ENCODE results near the gene LEKR1. TPM values are rescaled to one million over a fixed set of nuclear protein-coding genes. Genes with fewer than 3 reads are reported as not detected.

The LEKR1 gene
- total RNA-seq, 1 donor from 2014 or later: not detected

- DNase-seq (ENCODE audit: extremely low read depth, low read depth, low spot score): no peak
These were observed 220.4 kb downstream of the LEKR1 start for GRCh38 chr3:157046520-157046919.

DNA sequence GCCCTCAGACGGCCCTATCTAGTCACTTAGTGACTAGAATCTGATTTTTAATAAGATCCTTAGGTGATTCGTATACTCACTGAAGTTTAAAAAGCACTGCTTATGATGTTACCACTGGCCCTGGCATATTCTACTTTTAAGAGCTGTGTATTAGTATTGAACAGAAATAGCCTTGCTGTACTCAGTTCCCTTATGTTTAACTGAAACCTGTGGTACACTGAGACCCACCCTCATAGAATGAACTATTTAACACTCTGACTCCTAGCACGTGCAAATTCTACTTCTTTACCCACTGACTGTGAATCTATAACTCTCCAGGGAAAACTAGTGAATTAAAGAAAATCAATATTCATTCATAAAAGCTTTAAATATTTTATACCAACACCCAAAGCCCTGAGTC, 224.9 kb downstream of the LEKR1 start:
- DNase-seq (ENCODE audit: extremely low read depth, low read depth, low spot score): no peak

- DNase-seq (ENCODE audit: extremely low read depth, low read depth, low spot score): no peak
These were observed 225.4 kb downstream of the LEKR1 start for GRCh38 chr3:157051591-157051990.

DNA sequence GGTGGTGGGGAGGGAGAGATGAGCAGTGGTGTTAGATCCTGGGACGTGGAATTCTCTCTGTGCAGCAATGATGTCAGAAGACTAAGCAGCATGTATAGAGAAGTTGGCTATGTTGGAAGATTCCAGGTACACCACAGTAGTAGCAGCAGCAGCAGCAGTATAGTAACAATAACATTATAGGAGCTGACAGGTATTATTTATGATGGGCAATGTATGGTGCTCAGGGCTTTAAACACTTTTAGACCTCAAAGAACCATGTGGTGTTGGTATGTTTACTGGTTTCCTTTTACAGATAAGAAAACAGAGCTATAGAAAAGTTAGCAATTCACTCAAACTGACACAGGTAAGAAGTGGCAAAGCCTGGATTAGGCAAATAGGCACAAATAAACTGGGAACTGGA, 229.9 kb downstream of the LEKR1 start:
- no peak for DNase-seq (ENCODE audit: extremely low read depth, low read depth, low spot score)

- DNase-seq (ENCODE audit: extremely low read depth, low read depth, low spot score): no peak
These were observed 232.4 kb downstream of the LEKR1 start for GRCh38 chr3:157058392-157059071.

DNA sequence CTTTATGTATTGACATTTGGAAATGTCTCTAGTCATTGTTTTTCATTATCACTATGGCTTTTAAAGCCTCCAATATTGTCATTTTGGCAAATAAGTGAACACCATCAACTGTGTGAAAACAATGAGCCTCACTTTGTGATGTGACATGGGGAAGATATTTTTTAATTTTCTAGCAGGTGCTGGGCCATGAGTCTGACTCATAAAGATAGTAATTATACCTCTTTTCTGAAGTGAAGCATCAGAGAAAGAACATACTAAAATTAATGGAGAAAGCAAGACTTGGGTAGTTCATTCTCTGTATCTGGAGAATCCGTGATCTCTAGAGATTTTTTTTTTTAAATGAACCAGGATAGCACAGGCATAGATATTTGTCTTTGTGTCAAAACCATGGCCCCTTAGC, 233.0 kb downstream of the LEKR1 start:
- DNase-seq (ENCODE audit: extremely low read depth, low read depth, low spot score): no peak

DNA sequence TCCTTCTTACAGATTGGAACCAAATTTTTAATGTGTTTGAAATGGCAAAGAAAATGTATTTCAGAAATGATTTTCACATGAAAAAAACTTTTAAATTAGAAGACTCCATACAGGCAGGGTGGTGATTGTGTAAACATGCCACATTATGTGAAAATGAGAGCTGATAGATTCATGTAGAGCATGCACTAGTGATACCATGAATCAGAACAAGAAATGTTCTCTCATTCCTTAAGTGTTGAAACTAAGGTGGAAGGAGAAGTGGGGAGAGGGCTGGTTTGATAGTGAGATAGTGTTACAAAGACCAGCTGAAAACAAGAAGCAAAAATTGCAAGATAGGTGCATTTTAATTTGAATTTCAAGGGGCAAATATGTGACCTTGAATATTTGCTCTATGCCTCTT, 233.5 kb downstream of the LEKR1 start:
- no peak for DNase-seq (ENCODE audit: extremely low read depth, low read depth, low spot score)

- DNase-seq (ENCODE audit: extremely low read depth, low read depth, low spot score): no peak
These were observed 235.1 kb downstream of the LEKR1 start for GRCh38 chr3:157061265-157061664.

DNA sequence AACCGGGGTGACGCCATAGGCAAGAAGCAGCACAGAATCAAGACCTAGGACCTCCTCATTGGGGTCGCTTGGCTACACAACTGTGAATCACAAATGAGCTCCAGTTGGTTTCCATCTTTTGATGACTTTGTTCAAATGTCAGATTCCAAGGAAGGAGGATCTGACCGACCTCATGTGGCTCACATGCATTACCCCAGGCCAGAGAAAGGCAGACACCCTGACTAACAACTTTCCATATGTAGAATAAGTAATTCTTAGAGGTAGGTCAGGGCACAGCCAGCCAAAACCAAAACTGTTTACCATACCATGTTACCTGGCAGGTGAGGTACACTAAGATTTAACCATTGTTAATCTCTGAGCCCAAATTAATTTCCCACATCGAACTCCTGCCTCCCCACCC, 237.3 kb downstream of the LEKR1 start:
- DNase-seq (ENCODE audit: extremely low read depth, low read depth, low spot score): no peak

DNA sequence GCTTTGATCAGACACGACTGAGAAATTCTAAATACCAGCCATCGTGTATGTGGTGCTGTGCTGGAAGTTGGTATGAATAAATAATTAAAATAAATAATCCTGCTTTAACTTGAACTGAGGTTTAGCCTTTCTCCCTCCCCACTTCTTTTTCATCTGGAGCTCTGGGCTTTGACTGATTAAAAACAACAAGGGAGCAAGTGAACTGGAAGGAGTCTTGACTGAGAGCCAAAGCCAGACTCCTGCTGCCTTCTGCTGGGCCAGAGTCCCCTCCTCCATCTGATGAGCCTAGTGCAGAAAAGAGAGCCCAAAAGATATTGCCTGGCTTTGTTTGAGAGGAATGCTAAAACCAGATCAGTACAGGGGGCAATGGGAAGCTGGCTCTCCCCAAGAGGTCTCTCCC, 237.8 kb downstream of the LEKR1 start:
- DNase-seq (ENCODE audit: extremely low read depth, low read depth, low spot score): no peak

DNA sequence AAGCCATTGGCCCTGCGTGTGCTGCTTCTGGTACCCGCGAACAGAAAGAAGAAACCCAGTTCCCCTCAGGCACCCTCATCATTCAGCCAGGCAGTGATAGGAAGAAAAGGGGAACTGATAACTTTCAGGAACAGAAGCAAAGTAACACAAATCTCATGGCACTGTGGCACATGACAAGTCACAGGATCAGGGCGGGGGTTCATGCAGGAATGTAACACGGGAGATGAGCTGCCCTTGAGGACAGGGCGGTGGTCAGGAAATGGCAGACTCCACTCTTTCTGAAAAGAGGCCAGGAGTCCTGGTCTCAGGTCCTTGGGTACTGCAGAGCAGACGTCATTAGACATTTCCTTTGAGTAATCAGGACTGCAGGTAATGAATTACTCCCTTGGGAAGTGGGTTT, 238.2 kb downstream of the LEKR1 start:
- no peak for DNase-seq (ENCODE audit: extremely low read depth, low read depth, low spot score)

GRCh38 chr3:157065201-157065600, 239.0 kb downstream of the LEKR1 start:
- DNase-seq (ENCODE audit: extremely low read depth, low read depth, low spot score): no peak

DNA sequence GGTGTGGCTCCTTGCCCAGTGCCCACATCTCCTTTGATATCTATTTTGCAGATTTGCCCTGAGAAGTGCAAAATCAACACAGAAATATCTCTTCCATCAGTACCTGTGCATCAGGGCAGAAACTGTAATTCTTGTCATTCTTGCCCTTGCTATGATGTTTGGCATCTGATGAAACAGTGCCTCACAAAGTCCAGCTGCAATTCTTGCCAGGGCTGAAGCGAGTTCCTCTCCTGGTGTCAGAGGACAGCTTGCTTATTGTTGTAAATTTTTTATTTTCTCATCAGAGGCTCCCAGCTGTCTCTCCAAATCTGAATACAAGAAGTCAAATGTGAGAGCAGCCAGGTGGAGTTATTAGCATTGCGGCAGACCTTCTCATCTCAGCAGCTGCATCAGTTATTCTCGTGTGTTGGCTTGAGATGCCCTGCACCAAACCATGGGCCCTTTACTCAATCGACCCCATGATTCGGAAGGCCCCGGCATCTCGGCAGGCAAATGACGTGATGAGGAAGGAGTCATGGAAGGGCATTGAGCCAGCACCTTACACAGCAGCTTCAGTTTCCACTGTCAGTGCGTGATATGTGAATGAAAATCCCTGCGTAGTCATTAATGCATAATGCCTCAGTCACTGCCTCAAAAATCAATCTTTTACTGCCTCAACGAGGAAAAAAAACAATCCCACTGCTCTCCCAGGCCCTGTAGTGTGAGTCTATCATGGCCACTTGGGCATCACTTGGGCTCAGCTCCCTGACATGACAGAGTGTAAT, 240.4 kb downstream of the LEKR1 start:
- no peak for DNase-seq (ENCODE audit: extremely low read depth, low read depth, low spot score)

- no peak for DNase-seq (ENCODE audit: extremely low read depth, low read depth, low spot score)
These were observed 241.0 kb downstream of the LEKR1 start for GRCh38 chr3:157067114-157067513.

DNA sequence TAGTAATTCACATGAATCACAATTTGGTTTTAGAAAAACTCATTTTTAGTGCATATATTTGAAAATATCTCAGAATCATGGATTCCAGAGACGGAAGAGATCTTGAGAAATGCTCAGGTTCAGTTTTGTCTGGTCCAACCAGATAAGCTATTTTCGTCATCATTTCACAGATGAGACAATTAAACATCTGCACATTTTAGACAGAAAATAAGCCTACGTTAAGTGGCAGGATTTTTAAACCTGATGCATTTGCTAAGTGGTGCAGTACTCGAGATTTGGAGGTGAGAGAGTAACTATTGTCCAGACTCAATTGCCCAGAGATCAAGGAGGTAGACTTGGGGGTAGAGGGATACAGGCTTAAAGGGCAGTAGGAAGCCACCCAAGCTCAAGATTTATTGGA, 243.3 kb downstream of the LEKR1 start:
- DNase-seq (ENCODE audit: extremely low read depth, low read depth, low spot score): no peak

GRCh38 chr3:157069846-157070677, 243.9 kb downstream of the LEKR1 start:
- no peak for DNase-seq (ENCODE audit: extremely low read depth, low read depth, low spot score)

DNA sequence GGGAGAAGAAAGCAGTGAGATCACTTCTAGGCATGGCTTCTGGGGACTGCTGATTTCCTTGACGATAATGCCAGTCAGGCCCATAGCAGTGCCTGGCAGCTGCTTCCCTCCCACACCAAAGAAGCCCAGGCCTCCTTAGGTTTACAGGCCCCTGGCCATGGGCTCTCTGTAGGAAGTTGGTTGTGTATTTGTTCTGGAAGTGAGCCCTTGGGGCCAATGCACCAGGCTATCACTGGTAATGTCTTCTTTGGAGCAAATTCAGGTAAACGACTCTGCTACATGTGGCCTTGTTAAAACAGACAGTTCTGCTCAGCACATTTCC, 244.5 kb downstream of the LEKR1 start:
- no peak for DNase-seq (ENCODE audit: extremely low read depth, low read depth, low spot score)

DNA sequence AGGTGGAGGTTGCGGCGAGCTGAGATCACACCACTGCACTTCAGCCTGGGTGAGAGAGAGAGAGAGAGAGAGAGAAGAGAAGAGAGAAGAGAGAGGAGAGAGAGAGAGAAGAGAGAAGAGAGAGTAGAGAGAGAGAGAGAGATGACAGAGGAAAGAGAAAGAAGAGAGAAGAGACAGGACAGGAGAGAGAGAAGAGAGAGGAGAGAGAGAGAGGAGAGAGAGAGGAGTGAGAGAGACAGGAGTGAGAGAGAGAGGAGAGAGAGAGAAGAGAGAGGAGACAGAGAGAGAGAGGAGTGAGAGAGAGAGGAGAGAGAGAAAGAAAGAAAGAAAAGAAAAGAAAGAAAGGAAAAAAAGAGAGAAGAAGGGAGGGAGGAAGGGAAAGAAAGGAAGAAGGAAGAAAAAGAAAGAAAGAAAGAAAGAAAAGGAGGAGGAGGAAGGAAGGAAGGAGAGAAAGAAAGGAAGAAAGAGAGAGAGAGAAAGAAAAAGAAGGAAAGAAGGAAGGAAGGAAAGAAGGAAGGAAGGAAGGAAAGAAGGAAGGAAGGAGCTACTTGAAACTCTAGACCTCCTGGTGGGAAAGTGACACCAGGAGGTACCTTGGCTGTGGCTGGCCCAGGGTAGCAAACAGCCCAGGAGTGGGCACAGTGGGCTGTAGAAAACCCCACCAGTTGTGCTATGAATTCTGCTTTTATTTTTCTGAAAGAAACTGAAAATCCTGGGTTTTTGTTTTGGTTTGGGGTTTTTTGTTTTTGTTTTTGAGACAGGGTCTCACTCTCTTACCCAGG, 245.8 kb downstream of the LEKR1 start:
- DNase-seq (ENCODE audit: extremely low read depth, low read depth, low spot score): no peak

GRCh38 chr3:157073810-157074209, 247.7 kb downstream of the LEKR1 start:
- DNase-seq (ENCODE audit: extremely low read depth, low read depth, low spot score): no peak

DNA sequence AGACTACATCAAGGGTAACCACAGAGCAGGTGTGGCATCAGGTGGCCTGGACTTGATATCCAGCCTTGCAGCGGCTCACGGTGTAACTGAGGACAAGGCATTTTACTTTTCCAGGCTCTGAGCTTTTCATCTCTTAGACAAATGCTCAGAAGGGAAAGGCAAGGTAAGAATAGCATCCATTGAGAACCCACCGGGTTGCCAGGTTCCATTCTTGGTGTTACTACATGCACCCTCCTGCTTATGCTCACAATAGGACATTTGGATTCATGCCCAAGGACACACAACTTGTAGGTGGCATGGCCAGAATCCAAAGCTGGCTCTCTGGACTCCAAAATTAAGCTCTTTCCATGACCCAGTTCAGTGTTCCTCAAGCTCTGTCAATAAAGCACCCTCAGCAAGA, 248.3 kb downstream of the LEKR1 start:
- no peak for DNase-seq (ENCODE audit: extremely low read depth, low read depth, low spot score)

DNA sequence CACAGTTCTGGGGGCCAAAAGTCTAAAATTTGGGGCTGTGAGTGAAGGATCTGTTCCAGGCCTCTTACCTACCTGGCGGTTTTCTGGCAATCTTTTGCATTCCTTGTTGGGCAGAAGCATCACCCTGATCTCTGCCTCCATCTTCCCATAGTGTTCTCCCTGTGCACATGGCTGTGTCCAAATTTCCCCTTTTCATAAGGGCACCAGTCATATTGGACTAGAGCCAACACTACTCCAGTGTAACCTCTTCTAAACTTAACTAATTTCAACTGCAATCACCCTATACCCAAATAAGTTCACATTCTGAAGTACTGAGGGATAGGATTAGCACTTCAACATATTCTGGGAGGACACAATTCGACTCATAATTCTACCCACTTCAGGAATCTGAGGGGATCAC, 248.8 kb downstream of the LEKR1 start:
- DNase-seq (ENCODE audit: extremely low read depth, low read depth, low spot score): no peak
